G401 (cell line): ENCODE results near the gene OXA1L. TPM values are rescaled to one million over a fixed set of nuclear protein-coding genes. Genes with fewer than 3 reads are reported as not detected.
"Not testable (repeated sequence)": the region's sequence is repeated elsewhere in the genome, so short reads cannot be mapped to it uniquely, and the experiment has no call there.

ENCODE experiments used
- DNase-seq: peaks from one replicate; pipeline ENCODE4 v3.0.0-alpha.2; 2015; ENCODE audit warnings: low spot score
- in situ Hi-C: cut with HindIII; loops from 2 replicates; pipeline ENCODE4 v1.10.0; 2016; ENCODE audit warnings: low sequenced_read_pairs, mixed read lengths
- total RNA-seq: library from RNA; depleted of rRNA; stranded (reverse); fragments of >200 nt; shearing (Covaris generic); gene quantifications from 2 replicates; pipeline ENCODE4 v1.2.3, GENCODE V29; 2014

OXA1L gene
- total RNA-seq, 1 experiment from 2014 or later = 240 TPM

- no peak for DNase-seq
- in situ Hi-C loops = no loop called here
These were observed 4.8 kb upstream of the OXA1L start for GRCh38 chr14:22761734-22762133.

DNA sequence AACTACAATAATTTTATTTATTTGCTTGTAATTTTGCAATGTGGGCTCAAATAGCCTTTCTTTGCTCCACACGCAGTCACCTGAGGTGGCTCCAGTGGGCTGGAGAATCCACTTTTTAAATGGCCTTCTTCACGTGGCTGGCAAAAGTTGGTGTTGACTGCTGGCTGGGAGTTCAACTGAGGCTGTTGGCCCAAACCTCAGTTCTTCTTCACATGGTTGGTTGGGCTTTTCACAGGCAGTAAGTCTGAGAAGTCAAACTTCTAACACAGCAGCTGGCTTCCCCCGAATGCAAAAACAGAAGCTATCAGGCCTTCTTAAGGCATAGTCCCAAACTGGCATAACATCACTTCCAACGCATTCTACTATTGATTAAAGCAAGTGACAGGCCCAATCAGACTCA, 2.1 kb upstream of the OXA1L start:
- in situ Hi-C loops = no loop called here
- DNase-seq = no peak

DNA sequence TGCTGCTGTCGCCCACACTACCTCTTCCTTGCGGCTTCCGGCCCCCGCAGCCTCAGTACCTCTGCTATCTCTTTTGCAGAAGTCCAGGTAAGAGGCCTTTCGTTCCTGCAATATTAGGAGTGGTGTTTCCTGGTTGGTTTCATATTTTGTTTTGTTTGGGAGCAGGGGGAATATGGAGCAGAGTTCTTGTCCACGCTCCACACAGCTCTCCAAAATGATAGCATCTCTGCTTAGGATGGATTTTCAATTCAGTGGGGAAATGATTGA, 768 bp downstream of the OXA1L start:
- in situ Hi-C loops = no loop called here

DNA sequence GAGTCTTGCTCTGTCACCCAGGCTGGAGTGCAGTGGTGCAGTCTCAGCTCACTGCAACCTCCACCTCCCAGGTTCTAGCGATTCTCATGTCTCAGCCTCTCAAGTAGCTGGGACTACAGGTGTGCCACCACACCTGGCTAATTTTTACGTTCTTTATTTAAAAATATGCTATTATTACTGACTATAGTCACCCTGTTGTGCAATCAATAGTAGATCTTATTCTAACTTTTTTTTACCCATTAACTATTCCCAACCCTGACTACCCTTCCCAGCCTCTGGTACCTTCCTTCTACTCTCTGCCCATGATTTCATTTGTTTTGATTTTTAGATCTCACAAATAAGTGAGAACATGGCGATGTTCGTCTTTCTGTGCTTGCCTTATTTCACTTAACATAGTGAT, 2.5 kb downstream of the OXA1L start:
- in situ Hi-C loops = no loop called here
- no peak for DNase-seq

More for the DNA sequence above, 768 bp downstream of the OXA1L start:
- no peak for DNase-seq

DNA sequence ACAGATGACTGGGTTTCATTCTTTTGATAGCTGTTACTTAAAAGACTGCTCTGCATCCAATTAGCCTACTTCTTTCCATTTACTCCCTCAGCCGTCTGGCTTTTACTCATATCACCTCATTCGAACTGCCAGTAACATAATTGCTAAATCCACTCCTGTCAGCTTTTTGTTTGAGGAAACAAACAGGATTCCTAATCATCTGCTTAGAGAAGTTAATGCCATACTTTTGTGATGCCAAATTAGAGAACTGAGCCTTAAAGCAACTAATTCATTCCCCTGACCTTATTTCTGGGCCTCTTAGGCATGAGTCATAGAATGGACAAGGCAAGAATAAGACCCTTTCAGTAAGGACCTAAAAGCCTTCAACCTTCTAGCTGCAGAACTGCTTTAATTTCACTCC, 2.9 kb downstream of the OXA1L start:
- in situ Hi-C loops = no loop called here
- DNase-seq = no peak

DNA sequence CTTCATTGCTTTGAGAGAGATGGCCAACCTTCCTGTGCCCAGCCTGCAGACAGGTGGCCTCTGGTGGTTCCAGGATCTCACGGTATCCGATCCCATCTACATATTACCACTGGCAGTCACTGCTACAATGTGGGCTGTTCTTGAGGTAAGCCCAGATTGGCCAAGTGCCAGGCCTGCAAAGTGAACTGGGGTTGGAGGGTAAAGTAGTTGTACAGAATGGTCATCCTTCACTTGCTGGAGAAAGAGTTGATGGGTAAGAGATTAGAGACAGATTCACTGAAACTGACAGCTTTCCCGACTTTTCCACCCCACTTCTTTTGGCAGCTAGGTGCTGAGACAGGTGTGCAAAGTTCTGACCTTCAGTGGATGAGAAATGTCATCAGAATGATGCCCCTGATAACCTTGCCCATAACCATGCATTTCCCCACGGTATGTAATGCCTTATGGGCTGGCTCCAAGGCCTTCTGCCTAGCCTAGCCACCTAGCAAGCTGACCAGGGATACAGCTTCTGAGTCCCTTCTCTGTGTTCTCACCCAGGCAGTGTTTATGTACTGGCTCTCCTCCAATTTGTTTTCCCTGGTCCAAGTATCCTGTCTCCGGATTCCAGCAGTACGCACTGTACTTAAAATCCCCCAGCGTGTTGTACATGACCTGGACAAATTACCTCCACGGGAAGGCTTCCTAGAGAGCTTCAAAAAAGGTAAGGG, 4.1 kb downstream of the OXA1L start:
- DNase-seq = no peak
- in situ Hi-C loops = no loop called here

DNA sequence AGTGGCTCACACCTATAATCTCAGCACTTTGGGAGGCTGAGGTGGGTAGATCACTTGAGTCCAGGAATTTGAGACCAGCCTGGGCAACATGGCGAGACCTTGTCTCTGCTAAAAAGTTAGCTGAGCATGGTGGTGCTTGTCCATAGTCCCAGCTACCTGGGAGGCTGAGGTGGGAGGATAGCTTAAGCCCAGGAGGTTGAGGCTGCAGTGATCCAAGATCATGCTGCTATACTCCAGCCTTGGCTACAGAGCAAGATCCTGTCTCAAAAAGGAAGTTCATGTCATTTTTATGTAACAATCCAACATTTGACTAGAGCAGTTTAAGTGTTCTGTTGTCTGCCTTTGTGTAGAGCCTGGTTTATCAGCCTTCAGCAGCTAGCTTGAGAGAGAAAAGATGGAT, 6.2 kb downstream of the OXA1L start:
- no peak for DNase-seq
- in situ Hi-C loops = no loop called here

DNA sequence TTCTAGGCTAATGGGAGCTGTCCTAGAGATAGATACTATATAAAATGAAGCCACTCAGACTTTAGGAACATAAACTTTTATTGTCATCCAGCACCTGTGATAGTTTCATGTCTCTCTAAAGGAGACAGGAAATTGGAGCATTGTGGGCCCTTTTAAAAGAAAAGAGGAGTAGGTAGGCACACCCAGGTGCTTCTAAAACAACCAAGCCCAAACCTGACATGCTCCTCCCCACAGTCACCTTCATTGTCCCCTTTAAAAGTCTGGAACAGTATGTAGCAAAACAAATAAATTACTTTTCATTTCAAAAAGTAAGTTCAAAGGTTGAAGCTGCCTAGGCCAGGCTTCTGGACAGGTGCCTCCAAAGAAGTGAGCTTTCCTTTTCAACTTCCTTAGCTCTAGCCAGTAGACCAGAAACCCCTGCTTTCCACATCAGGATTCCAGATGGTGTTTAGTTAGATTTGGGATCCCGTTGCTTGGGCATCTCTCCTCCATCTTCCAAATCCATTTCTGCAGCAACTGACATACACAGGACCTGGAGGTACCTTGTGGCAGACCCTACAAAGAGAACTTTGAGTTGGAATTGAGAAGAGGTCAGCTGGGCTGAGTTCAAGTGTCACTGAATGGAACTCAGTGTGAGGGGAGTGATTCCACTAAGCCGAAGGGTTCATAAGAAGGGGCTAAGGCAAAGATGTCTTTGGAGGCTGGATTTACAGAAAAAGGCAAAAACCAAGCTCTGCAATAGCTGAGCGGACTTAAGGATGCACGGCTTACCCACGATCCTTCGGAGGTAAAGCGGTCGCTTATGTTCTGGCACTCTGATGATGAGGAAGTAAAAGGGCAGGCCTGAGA, 6.9 kb downstream of the OXA1L start:
- no peak for DNase-seq

GRCh38 chr14:22774011-22774706, 7.7 kb downstream of the OXA1L start:
- DNase-seq = no peak
- in situ Hi-C loops = no loop called here

More for the DNA sequence above, 6.9 kb downstream of the OXA1L start:
- in situ Hi-C loops = no loop called here

DNA sequence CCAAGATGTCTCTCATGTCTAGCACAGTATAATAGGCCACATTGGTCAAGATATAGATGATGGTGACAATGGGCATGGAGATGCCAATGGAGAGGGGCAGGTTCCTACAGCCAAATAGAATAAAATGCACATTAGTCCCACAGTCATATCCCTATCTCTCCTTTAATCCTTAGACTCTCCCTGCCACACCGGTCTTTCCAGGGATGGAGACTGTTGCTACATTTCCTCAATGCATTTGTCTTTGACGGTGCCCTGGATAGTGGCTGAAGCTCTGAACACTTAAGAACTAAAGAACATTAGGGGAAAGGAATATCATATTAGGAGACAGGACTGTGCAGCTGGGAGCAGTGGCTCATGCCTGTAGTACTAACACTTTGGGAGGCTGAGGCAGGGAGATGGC, 9.7 kb downstream of the OXA1L start:
- in situ Hi-C loops = no loop called here
- no peak for DNase-seq

- in situ Hi-C loops = not testable (repeated sequence)
These were observed 10.4 kb downstream of the OXA1L start for GRCh38 chr14:22776849-22777248.

DNA sequence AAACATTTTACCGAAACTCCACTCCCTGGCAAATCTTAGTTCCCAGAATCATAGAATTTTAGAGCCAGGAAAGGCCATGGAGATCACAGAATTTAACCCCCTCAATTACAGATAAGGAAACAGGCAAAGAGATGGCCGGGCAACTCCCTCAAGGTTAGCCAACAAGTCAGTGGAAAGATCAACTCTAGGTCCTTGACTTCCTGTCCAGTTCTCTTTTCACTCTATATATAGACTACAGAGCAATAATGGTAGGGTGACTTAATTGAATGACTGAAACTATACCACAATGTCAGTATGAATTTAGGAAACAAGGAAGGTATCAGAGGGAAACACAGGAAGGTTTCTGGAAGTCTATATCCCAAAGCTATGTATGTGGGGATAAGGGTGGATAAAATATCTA, 11.6 kb downstream of the OXA1L start:
- in situ Hi-C loops = no loop called here
- no peak for DNase-seq

More at GRCh38 chr14:22776849-22777248, 10.4 kb downstream of the OXA1L start:
- DNase-seq = not testable (repeated sequence)

- DNase-seq = no peak
- in situ Hi-C loops = no loop called here
These were observed 13.7 kb downstream of the OXA1L start for GRCh38 chr14:22780105-22780679.

GRCh38 chr14:22780941-22781300, 14.4 kb downstream of the OXA1L start:
- in situ Hi-C loops = no loop called here
- no peak for DNase-seq

- no peak for DNase-seq
- in situ Hi-C loops = no loop called here
These were observed 15.0 kb downstream of the OXA1L start for GRCh38 chr14:22781301-22781991.

- DNase-seq = no peak
- in situ Hi-C loops = no loop called here
These were observed 20.2 kb downstream of the OXA1L start for GRCh38 chr14:22786685-22787084.

GRCh38 chr14:22791301-22791700, 24.8 kb downstream of the OXA1L start:
- in situ Hi-C loops = no loop called here
- no peak for DNase-seq

DNA sequence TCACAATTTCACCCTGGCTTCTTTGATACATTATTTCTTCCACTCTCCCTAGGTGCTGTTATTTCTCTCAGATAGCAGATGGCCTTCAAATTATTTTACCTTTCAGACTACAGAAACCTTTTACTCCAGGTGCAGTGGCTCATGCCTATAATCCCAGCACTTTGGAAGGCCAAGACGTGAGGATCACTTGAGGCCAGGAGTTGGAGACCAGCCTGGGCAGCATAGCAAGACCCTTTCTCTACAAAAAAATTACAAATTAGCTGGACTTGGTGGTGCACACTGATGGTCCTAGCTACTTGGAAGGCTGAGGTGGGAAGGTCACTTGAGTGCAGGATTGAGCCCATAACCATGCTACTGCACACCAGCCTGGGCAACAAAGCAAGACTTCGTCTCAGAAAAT, 25.7 kb downstream of the OXA1L start:
- in situ Hi-C loops = no loop called here
- no peak for DNase-seq

DNA sequence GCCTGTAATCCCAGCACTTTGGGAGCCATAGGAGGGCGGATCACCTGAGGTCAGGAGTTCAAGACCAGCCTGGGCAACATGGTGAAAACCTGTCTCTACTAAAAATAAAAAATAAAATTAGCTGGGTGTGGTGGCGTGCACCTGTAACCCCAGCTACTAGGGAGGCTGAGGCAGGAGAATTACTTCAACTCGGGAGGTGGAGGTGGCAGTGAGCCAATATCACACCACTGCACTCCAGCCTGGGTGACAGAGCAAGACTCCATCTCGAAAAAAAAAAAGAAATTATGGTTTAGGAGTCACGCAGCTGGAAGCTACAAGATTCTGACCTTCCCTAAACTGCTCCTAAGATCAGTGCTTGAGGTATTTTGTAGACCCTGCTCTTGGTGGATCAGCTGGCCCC, 27.1 kb downstream of the OXA1L start:
- in situ Hi-C loops, DNase-seq: not testable (repeated sequence)
